Activated T-cell treated with anti-CD3 and anti-CD28 coated beads, Interleukin-2, amount 50 U/mL, for 24 hours (primary cell): ENCODE results near the gene IL7R.

Experiments used
- DNase-seq: peaks from one replicate; pipeline ENCODE4 v3.0.0-alpha.2; 2020
- H3K27ac Mint-ChIP-seq: 2 replicates; pipeline ENCODE4 v1.8.0; 2020; ENCODE audit warnings: mild to moderate bottlenecking, mixed read lengths
- H3K27me3 Mint-ChIP-seq: 2 replicates; pipeline ENCODE4 v1.8.0; 2020; ENCODE audit warnings: mixed read lengths
- H3K36me3 Mint-ChIP-seq: 2 replicates; pipeline ENCODE4 v1.8.0; 2020; ENCODE audit warnings: low read depth, mixed read lengths
- H3K4me1 Mint-ChIP-seq: 2 replicates; pipeline ENCODE4 v1.8.0; 2020; ENCODE audit warnings: low read depth, mixed read lengths
- H3K4me3 Mint-ChIP-seq: 2 replicates; pipeline ENCODE4 v1.8.0; 2020; ENCODE audit warnings: mild to moderate bottlenecking, moderate library complexity, mixed read lengths
- H3K9me3 Mint-ChIP-seq: 2 replicates; pipeline ENCODE4 v1.8.0; 2020; ENCODE audit warnings: mixed read lengths

IL7R gene

DNA sequence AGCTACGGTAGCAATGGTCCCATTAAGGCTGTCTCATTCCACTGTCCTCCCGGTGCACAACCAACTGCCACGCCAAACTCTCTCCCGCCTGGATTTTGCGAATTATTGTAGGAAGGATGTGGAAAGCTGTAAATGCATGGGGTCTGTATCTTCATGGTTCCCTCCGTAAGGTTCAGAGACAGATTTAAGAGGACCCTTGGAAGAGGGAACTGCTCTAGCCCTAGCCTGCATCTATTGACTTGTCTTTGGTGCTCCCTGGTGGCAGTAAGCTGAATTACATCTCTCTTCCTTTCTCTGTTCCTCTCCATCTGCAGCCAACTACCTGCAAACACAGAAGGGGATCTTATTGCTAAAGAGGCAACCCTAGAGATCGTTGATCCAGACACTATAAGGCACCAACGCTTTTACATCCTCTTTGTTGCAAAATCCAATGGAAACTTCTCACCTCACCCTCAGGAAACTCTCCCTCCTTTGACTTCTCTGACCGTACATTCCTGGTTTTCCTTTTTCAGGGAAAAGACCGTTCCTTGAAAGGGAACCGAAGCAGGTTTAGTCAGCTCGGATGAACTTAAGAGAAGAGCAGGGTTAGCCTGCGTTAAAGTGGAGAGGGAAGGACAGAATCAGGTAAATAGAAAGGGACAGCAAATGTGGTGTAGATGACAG lies 69.8 kb downstream of the IL7R start:
- peak overlapping the region; percentile 58 for H3K27ac Mint-ChIP-seq
- no peaks in the 10 kb centered on the region for H3K9me3 Mint-ChIP-seq
- peak; percentile 69 for DNase-seq
- H3K4me1 Mint-ChIP-seq, result peaks cover 44% of the 10 kb centered on the region
- H3K4me3 Mint-ChIP-seq, result peak overlapping the region; percentile 72
- no peaks in the 10 kb centered on the region for H3K36me3 Mint-ChIP-seq
- H3K27me3 Mint-ChIP-seq, result peaks cover 9% of the 10 kb centered on the region
